Ascending aorta (tissue), 2 donors: Measurements from ENCODE around the gene DNAH3. TPM values are rescaled to one million over a fixed set of nuclear protein-coding genes. Genes with fewer than 3 reads are reported as not detected.
"Not testable (repeated sequence)": the region's sequence is repeated elsewhere in the genome, so short reads cannot be mapped to it uniquely, and the experiment has no call there.

Experiments
- DNase-seq, 2 donors: peaks; one replicate each; pipeline ENCODE4 v3.0.0-alpha.2; 2019; ENCODE audit warnings: low spot score in 2 of 2
- H3K27ac ChIP-seq, 2 donors: fragments of 200-600 bp; sonication (generic); one replicate each; pipeline ENCODE4 v1.5.1; 2016 to 2017; ENCODE audit warnings: mild to moderate bottlenecking in 1 of 2
- H3K27me3 ChIP-seq: fragments of 200-600 bp; sonication (generic); one replicate; pipeline ENCODE4 v1.5.1; 2017
- H3K36me3 ChIP-seq, 2 donors: fragments of 200-600 bp; sonication (generic); one replicate each; pipeline ENCODE4 v1.5.1; 2016
- H3K4me1 ChIP-seq, 2 donors: fragments of 200-600 bp; sonication (generic); one replicate each; pipeline ENCODE4 v1.5.1; 2016 to 2017; ENCODE audit warnings: mild to moderate bottlenecking in 1 of 2
- H3K4me3 ChIP-seq, 2 donors: fragments of 200-600 bp; sonication (generic); one replicate each; pipeline ENCODE4 v1.5.1; 2016 to 2017; ENCODE audit warnings: mild to moderate bottlenecking in 1 of 2
- H3K9me3 ChIP-seq, 2 donors: fragments of 200-600 bp; sonication (generic); one replicate each; pipeline ENCODE4 v1.5.1; 2016
- intact Hi-C: fragments of 100-400 bp; cut with DNase I; formaldehyde crosslinking; loops from one replicate; pipeline ENCODE4 v1.15.1; 2023
- total RNA-seq: library from RNA; depleted of rRNA; stranded (reverse); fragments of >200 nt; gene quantifications from one replicate; pipeline ENCODE4 v1.1.0, GENCODE V29; 2016
- TF ChIP-seq, protein P1 (sequence below), 3 experiments: fragments of 200-600 bp in 2 of 3; fragments of 450-650 bp in 1 of 3; sonication (generic) in 2 of 3; IDR thresholded peaks; one replicate each; pipeline ENCODE4 v1.5.1; 2016 to 2019; ENCODE audit warnings: antibody characterized with exemption in 3 of 3, mild to moderate bottlenecking in 1 of 3, moderate library complexity in 1 of 3

DNAH3 gene
- total RNA-seq, 1 donor from 2014 or later: 0.32 TPM

- no peak for DNase-seq
- H3K4me3 ChIP-seq: no peak overlapping the region
- no peaks in the 10 kb centered on the region for H3K27me3 ChIP-seq
- H3K4me1 ChIP-seq: no peaks in the 10 kb centered on the region
- H3K9me3 ChIP-seq: no peaks in the 10 kb centered on the region
- H3K36me3 ChIP-seq: no peaks in the 10 kb centered on the region
- no peak overlapping the region for H3K27ac ChIP-seq
- intact Hi-C loops: no loop called here
- TF ChIP-seq, protein P1, sequence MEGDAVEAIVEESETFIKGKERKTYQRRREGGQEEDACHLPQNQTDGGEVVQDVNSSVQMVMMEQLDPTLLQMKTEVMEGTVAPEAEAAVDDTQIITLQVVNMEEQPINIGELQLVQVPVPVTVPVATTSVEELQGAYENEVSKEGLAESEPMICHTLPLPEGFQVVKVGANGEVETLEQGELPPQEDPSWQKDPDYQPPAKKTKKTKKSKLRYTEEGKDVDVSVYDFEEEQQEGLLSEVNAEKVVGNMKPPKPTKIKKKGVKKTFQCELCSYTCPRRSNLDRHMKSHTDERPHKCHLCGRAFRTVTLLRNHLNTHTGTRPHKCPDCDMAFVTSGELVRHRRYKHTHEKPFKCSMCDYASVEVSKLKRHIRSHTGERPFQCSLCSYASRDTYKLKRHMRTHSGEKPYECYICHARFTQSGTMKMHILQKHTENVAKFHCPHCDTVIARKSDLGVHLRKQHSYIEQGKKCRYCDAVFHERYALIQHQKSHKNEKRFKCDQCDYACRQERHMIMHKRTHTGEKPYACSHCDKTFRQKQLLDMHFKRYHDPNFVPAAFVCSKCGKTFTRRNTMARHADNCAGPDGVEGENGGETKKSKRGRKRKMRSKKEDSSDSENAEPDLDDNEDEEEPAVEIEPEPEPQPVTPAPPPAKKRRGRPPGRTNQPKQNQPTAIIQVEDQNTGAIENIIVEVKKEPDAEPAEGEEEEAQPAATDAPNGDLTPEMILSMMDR (IDR thresholded peaks at IDR 0.05): peak in 1 of 3 experiments; percentile 21
Observed at GRCh38 chr16:21101631-21102420, 48.8 kb downstream of the DNAH3 start.

DNA sequence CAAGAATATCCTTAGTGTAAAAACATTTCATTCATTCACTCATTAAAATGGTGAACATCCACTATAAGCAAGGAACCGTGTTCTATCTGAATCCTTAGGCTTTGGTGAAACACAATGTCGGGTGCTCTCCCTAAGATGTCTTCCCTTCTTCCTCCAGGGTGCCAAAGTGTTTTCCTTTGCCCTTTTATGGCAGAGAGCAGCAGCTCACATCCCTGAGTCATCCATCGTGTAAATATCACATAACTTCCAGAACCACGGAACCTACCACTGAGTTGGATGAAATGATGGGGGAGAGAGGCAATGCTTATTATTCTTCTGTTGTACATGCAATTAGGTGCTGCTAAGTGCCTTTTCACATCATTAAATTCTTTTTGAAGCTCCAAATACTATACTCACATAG, 50.2 kb downstream of the DNAH3 start:
- Histone ChIP-seq H3K27me3 (no peaks in the 10 kb centered on the region), H3K36me3 (no peaks in the 10 kb centered on the region), H3K9me3 (no peaks in the 10 kb centered on the region), H3K4me1 (no peaks in the 10 kb centered on the region), H3K27ac (no peak overlapping the region), H3K4me3 (no peak overlapping the region)
- TF ChIP-seq, protein P1 (IDR thresholded peaks at IDR 0.05): no peak
- intact Hi-C loops: no loop called here
- no peak for DNase-seq

DNA sequence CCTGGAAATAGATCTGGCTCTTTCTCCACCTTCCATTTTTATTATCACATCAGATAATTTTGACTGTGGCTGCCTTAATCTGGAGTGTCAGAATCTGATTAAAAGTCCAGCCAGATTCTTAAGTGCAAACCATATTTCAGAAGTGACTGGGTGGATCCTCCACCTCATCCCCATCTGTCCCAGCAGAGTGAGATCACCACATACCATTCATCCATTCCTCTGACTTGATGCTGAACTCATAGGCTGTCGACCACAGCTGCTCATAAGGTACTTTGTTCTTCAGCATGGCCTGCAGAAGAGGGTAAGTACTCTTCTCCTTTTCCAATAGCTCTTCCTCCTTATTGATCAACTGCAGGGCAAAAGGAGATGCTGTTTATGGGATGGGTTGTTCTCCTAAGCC, 53.5 kb downstream of the DNAH3 start:
- H3K27ac ChIP-seq: no peak overlapping the region
- TF ChIP-seq, protein P1 (IDR thresholded peaks at IDR 0.05): no peak
- no peak for DNase-seq
- no peak overlapping the region for H3K4me3 ChIP-seq
- intact Hi-C loops: no loop called here
- H3K9me3 ChIP-seq: no peaks in the 10 kb centered on the region
- H3K4me1 ChIP-seq: no peaks in the 10 kb centered on the region
- no peaks in the 10 kb centered on the region for H3K36me3 ChIP-seq
- no peaks in the 10 kb centered on the region for H3K27me3 ChIP-seq

GRCh38 chr16:21094719-21095118, 55.9 kb downstream of the DNAH3 start:
- H3K9me3 ChIP-seq, DNase-seq, H3K27me3 ChIP-seq, H3K36me3 ChIP-seq, H3K27ac ChIP-seq, intact Hi-C loops, H3K4me1 ChIP-seq, H3K4me3 ChIP-seq: not testable (repeated sequence)

DNA sequence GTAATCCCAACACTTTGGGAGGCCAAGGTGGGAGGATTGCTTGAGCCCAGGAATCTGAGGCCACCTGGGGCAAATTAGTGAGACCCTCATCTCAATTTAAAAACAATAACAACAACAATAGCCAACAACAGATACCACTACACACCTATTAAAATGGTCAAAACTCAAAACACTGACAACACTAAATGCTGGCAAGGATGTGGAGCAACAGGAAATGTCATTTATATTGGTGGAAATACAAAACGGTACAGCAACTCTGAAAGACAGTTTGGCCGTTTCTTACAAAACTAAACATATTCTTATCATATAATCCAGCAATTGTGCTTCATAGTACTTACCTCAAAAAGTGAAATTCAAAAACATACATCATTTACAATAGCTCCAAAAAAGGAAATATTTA, 57.7 kb downstream of the DNAH3 start:
- no peak for DNase-seq
- TF ChIP-seq, protein P1 (IDR thresholded peaks at IDR 0.05): no peak
- intact Hi-C loops: no loop called here
- no peak overlapping the region for H3K4me3 ChIP-seq
- H3K27me3 ChIP-seq: no peaks in the 10 kb centered on the region
- H3K27ac ChIP-seq: no peak overlapping the region
- peaks cover 0 to 3% of the 10 kb centered on the region in 2 donors for H3K4me1 ChIP-seq
- H3K36me3 ChIP-seq: no peaks in the 10 kb centered on the region
- no peaks in the 10 kb centered on the region for H3K9me3 ChIP-seq

GRCh38 chr16:21088646-21089538, 61.8 kb downstream of the DNAH3 start:
- intact Hi-C loops: no loop called here
- no peaks in the 10 kb centered on the region for H3K36me3 ChIP-seq
- H3K27me3 ChIP-seq: no peaks in the 10 kb centered on the region
- H3K4me1 ChIP-seq: peaks cover 0 to 3% of the 10 kb centered on the region in 2 donors
- TF ChIP-seq, protein P1 (IDR thresholded peaks at IDR 0.05): no peak
- no peak overlapping the region for H3K4me3 ChIP-seq
- H3K9me3 ChIP-seq: no peaks in the 10 kb centered on the region
- H3K27ac ChIP-seq: peak overlapping the region in 1 of 2 donors; percentile 3
- no peak for DNase-seq
